DOHH2 (cell line): Measurements from ENCODE around the gene MAPK8.

Experiments used
- H3F3A ChIP-seq: fragments of 200-600 bp; sonication (generic), shearing (Covaris generic); 2 replicates; pipeline ENCODE4 v1.6.0; 2016; ENCODE audit warnings: antibody characterized with exemption, mild to moderate bottlenecking; ENCODE audit not compliant: control insufficient read depth, insufficient read depth
- H3K27ac ChIP-seq: fragments of 200-600 bp; sonication (generic); 2 replicates; pipeline ENCODE4 v1.5.1; 2014; ENCODE audit warnings: low read depth, mild to moderate bottlenecking, low read length, moderate library complexity
- H3K27me3 ChIP-seq: fragments of 200-600 bp; sonication (generic); 2 replicates; pipeline ENCODE4 v1.6.1; 2014; ENCODE audit warnings: mild to moderate bottlenecking, low read length, mixed read lengths; ENCODE audit not compliant: control insufficient read depth
- H3K36me3 ChIP-seq: fragments of 200-600 bp; sonication (generic); 2 replicates; pipeline ENCODE4 v1.6.1; 2014; ENCODE audit warnings: mild to moderate bottlenecking, low read length, moderate library complexity, mixed read lengths; ENCODE audit not compliant: control insufficient read depth
- H3K4me1 ChIP-seq: fragments of 200-600 bp; sonication (generic); 2 replicates; pipeline ENCODE4 v1.6.1; 2014; ENCODE audit warnings: mild to moderate bottlenecking, low read length, mixed read lengths; ENCODE audit not compliant: control insufficient read depth
- H3K4me2 ChIP-seq: fragments of 200-600 bp; sonication (generic); 2 replicates; pipeline ENCODE4 v1.6.0; 2014; ENCODE audit warnings: mild to moderate bottlenecking, low read length, moderate library complexity
- H3K4me3 ChIP-seq: fragments of 200-600 bp; sonication (generic); 2 replicates; pipeline ENCODE4 v1.5.1; 2014; ENCODE audit warnings: mild to moderate bottlenecking, low read length, mixed read lengths
- H3K79me2 ChIP-seq: fragments of 200-600 bp; sonication (generic); 2 replicates; pipeline ENCODE4 v1.6.1; 2014; ENCODE audit warnings: mild to moderate bottlenecking, low read length, mixed read lengths; ENCODE audit not compliant: control insufficient read depth
- H3K9me2 ChIP-seq: fragments of 200-600 bp; sonication (generic); replicated peaks from 2 replicates; pipeline ENCODE4 v1.6.1; 2014; ENCODE audit warnings: mild to moderate bottlenecking, low read length, mixed read lengths; ENCODE audit not compliant: control insufficient read depth
- H3K9me3 ChIP-seq: fragments of 200-600 bp; sonication (generic); 2 replicates; pipeline ENCODE4 v1.6.1; 2014; ENCODE audit warnings: antibody characterized with exemption, low read length, mixed read lengths; ENCODE audit not compliant: control insufficient read depth, insufficient read depth
- H4K20me1 ChIP-seq: fragments of 200-600 bp; sonication (generic); 2 replicates; pipeline ENCODE4 v1.6.0; 2014; ENCODE audit warnings: low read depth, mild to moderate bottlenecking, antibody characterized with exemption, low read length, moderate library complexity; ENCODE audit not compliant: control insufficient read depth, insufficient read depth
- EZH2phosphoT487 ChIP-seq: fragments of 200-600 bp; sonication (generic); IDR thresholded peaks from 2 replicates; pipeline ENCODE4 v1.6.1; 2017; ENCODE audit warnings: borderline replicate concordance, mild to moderate bottlenecking, antibody characterized with exemption, low read length, moderate library complexity, mixed read lengths
- TF ChIP-seq, protein P1 (sequence below): fragments of 200-600 bp; sonication (generic); IDR thresholded peaks from one replicate; pipeline ENCODE4 v1.5.1; 2014; ENCODE audit warnings: antibody characterized with exemption, mild to moderate bottlenecking, low read depth, low read length; ENCODE audit not compliant: poor library complexity, severe bottlenecking

The MAPK8 gene

DNA sequence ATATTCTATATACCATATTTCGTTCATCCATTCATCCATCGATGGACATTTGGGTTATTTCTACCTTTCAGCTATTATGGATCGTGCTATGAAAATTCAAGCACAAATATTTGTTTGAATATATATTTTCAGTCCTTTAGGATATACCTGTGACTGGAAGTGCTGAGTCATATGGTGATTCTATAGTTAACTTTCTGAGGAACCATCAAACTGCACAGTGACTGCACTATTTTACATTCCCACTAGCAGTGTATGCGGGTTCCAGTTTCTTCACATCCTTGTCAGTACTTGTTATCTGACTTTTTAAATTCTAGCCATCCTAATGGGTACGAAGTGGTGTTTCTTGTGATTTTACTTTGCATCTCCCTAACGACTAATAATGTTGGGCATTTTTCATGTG, 104.0 kb downstream of the MAPK8 start:
- Histone ChIP-seq H3K36me3 (peaks cover 10% of the 10 kb centered on the region), H3K27me3 (no peaks in the 10 kb centered on the region)

DNA sequence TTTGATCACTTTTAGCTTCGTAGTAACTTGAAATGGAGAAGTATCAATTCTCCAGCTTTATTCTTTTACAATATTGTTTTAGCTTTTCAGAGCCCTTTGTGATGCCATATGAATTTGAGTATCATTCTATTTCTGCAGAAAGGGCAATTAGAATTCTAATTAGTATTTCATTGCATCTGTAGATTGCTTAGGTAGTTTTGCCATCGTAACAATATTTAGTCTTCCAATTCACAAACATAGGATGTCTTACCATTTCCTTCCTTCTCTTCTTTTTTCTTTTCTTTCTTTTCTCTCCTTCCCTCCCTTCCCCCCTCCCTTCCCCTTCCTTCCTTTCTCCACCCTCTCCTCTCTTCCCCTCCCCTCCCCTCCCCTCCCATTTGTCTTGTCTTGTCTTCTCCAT, 105.0 kb downstream of the MAPK8 start:
- Histone ChIP-seq H3K4me3 (no peak overlapping the region), H3K4me1 (no peaks in the 10 kb centered on the region), H3K9me3 (no peaks in the 10 kb centered on the region), H3K9me2 (no peaks in the 10 kb centered on the region), H3F3A (no peaks in the 10 kb centered on the region), H3K4me2 (no peak overlapping the region), H3K27me3 (no peaks in the 10 kb centered on the region), H4K20me1 (no peaks in the 10 kb centered on the region), H3K27ac (no peak overlapping the region), H3K36me3 (peaks cover 10% of the 10 kb centered on the region), H3K79me2 (no peaks in the 10 kb centered on the region)
- TF ChIP-seq, protein P1, sequence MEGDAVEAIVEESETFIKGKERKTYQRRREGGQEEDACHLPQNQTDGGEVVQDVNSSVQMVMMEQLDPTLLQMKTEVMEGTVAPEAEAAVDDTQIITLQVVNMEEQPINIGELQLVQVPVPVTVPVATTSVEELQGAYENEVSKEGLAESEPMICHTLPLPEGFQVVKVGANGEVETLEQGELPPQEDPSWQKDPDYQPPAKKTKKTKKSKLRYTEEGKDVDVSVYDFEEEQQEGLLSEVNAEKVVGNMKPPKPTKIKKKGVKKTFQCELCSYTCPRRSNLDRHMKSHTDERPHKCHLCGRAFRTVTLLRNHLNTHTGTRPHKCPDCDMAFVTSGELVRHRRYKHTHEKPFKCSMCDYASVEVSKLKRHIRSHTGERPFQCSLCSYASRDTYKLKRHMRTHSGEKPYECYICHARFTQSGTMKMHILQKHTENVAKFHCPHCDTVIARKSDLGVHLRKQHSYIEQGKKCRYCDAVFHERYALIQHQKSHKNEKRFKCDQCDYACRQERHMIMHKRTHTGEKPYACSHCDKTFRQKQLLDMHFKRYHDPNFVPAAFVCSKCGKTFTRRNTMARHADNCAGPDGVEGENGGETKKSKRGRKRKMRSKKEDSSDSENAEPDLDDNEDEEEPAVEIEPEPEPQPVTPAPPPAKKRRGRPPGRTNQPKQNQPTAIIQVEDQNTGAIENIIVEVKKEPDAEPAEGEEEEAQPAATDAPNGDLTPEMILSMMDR = no peak

More for the DNA sequence above, 104.0 kb downstream of the MAPK8 start:
- Histone ChIP-seq H3F3A (no peaks in the 10 kb centered on the region), H4K20me1 (no peaks in the 10 kb centered on the region), H3K4me1 (no peaks in the 10 kb centered on the region), H3K9me2 (no peaks in the 10 kb centered on the region), H3K4me3 (no peak overlapping the region), H3K79me2 (no peaks in the 10 kb centered on the region), H3K4me2 (no peak overlapping the region), H3K9me3 (no peaks in the 10 kb centered on the region), H3K27ac (no peak overlapping the region)
- TF ChIP-seq, protein P1 = no peak
- TF ChIP-seq EZH2phosphoT487 = no peak

DNA sequence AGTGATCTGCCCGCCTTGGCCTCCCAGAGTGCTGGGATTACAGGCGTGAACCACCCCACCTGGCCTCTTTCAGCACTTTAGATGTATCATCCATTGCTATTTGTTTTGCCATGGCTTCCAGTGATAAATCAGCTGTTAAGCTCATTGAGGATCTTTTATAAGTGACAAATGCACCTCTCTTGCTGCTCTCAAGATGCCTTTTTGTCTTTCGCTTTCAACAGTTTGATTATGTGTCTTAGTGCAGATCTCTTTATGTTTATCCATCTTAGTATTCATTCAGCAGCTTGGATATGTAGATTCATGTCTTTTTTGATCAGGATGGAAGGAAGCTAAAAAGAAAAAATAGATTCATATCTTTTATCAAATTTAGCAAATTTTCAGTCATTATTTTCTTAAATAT, 105.6 kb downstream of the MAPK8 start:
- Histone ChIP-seq H3K4me2 (no peak overlapping the region), H3K27ac (no peak overlapping the region), H3K79me2 (no peaks in the 10 kb centered on the region), H3F3A (no peaks in the 10 kb centered on the region), H3K36me3 (peaks cover 10% of the 10 kb centered on the region), H3K4me3 (no peak overlapping the region), H4K20me1 (no peaks in the 10 kb centered on the region), H3K9me3 (no peaks in the 10 kb centered on the region), H3K4me1 (no peaks in the 10 kb centered on the region), H3K27me3 (no peaks in the 10 kb centered on the region), H3K9me2 (no peaks in the 10 kb centered on the region)
- TF ChIP-seq, protein P1 = no peak
- TF ChIP-seq EZH2phosphoT487 = no peak

DNA sequence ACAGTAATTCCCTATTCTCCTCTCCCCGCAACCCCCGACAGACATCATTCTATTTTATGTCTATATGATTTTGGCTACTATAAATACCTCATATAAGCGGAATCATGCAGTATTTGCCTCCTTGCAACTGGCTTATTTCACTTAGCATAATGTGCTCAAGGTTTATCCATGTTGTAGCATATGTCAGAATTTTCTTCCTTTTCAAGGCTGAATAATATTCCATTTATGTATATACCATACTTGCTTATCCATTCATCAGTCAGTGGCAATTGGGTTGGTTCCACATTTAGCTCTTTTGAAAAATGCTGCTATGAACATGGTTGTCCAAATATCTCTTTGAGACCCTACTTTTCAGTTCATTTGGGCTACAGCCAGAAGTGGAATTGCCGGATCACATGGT, 106.5 kb downstream of the MAPK8 start:
- H3K27me3 ChIP-seq = no peaks in the 10 kb centered on the region
- H3K4me3 ChIP-seq = no peak overlapping the region
- no peaks in the 10 kb centered on the region for H3K4me1 ChIP-seq
- H3K27ac ChIP-seq = no peak overlapping the region
- H3K9me3 ChIP-seq = no peaks in the 10 kb centered on the region
- no peaks in the 10 kb centered on the region for H4K20me1 ChIP-seq
- no peak for TF ChIP-seq EZH2phosphoT487
- TF ChIP-seq, protein P1 = no peak
- H3K9me2 ChIP-seq = no peaks in the 10 kb centered on the region
- peaks cover 10% of the 10 kb centered on the region for H3K36me3 ChIP-seq
- no peak overlapping the region for H3K4me2 ChIP-seq
- no peaks in the 10 kb centered on the region for H3K79me2 ChIP-seq
- no peaks in the 10 kb centered on the region for H3F3A ChIP-seq
